ENCODE results near the gene CALR. TPM values are rescaled to one million over a fixed set of nuclear protein-coding genes. Genes with fewer than 3 reads are reported as not detected.
"Not testable (repeated sequence)": the region's sequence is repeated elsewhere in the genome, so short reads cannot be mapped to it uniquely, and the experiment has no call there.

Gene CALR
- total and polyA plus RNA-seq, 4 donors, result 415 to 1,551 (median 801) TPM

GRCh38 chr19:12948612-12949362 lies 10.4 kb downstream of the CALR start:
- Histone ChIP-seq H3K4me3 (no peak overlapping the region), H3K4me1 (ENCODE audit: control insufficient read depth in 5 of 5, insufficient read depth in 5 of 5, low read length in 5 of 5) (peaks cover 0 to 32% (median 10%) of the 10 kb centered on the region in 5 donors), H3K27me3 (ENCODE audit: control insufficient read depth in 3 of 3, insufficient read depth in 3 of 3, low read length in 2 of 3) (no peaks in the 10 kb centered on the region), H3K27ac (ENCODE audit: low read depth in 1 of 2, low read length in 1 of 2) (no peak overlapping the region), H3K9ac (ENCODE audit: insufficient read depth in 1 of 2, low read length in 2 of 2) (no peak overlapping the region), H3K36me3 (ENCODE audit: control insufficient read depth in 4 of 4, insufficient read depth in 4 of 4, low read length in 4 of 4) (peaks cover 22 to 49% (median 37%) of the 10 kb centered on the region in 4 donors), H3K9me3 (ENCODE audit: control insufficient read depth in 4 of 4, insufficient read depth in 3 of 4, low read length in 3 of 4) (no peaks in the 10 kb centered on the region)
- no peak for TF ChIP-seq CTCF (IDR thresholded peaks at IDR 0.05; ENCODE audit: control extremely low read depth, extremely low read depth)
- 95% methylated on average over 29 to 30 of the region's 30 CpGs for WGBS, 2 donors
- DNase-seq (no peak), ATAC-seq (ENCODE audit: insufficient read depth, low FRiP score) (no peak)

DNA sequence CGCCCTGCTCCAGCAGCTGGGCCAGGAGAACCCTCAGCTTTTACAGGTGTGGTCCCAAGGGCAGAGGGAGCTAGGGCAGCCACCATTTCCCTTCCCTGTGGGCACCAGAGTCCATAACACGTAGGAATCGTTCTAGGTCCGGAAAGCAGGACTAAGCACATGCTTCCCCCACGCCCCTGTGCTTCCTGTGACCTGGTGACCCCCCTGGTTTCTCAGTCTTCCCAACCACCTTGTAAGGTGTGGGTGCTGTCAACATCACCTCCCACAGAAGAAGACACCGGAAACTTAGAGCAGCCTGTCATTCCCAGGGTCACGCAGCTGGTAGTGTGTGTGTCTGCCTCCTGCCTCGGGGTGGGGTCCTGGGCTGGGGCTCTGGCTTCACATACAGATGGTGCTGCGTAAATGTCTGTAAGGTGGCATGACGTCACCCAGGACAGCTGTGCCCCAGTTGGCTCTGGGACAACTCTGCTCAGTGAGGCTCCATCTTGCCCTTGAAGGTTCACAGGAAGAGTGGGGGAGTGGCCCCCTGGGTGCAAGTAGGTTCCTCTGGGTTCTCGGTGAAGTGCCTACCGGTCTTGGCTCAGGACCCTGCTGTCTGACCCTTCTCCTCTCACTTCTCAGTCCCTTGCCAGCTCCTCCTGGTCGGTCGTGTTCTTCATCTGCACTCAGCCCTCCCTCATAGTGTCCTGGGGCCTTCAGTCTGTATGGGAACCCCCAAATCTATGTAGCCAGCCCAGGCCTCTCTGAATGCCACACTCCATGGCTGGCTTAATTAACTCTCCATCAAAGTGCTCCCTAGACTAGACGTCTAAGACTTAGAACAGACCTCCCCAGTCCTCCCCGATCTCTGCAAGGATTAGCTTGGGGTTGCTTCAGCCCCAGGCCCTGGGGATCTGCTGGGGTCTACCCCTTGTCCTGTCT lies 11.2 kb downstream of the CALR start:
- no peak for TF ChIP-seq CTCF (IDR thresholded peaks at IDR 0.05; ENCODE audit: control extremely low read depth, extremely low read depth)
- H3K36me3 ChIP-seq (ENCODE audit: control insufficient read depth in 4 of 4, insufficient read depth in 4 of 4, low read length in 4 of 4), result peaks cover 14 to 51% (median 33%) of the 10 kb centered on the region in 4 donors
- peaks cover 0 to 40% (median 12%) of the 10 kb centered on the region in 5 donors for H3K4me1 ChIP-seq (ENCODE audit: control insufficient read depth in 5 of 5, insufficient read depth in 5 of 5, low read length in 5 of 5)
- H3K9ac ChIP-seq (ENCODE audit: insufficient read depth in 1 of 2, low read length in 2 of 2), result no peak overlapping the region
- H3K4me3 ChIP-seq, result no peak overlapping the region
- peak overlapping the region in 1 of 2 donors; percentile 44 for H3K27ac ChIP-seq (ENCODE audit: low read depth in 1 of 2, low read length in 1 of 2)
- ATAC-seq (ENCODE audit: insufficient read depth, low FRiP score) (no peak), DNase-seq (no peak)
- no peaks in the 10 kb centered on the region for H3K27me3 ChIP-seq (ENCODE audit: control insufficient read depth in 3 of 3, insufficient read depth in 3 of 3, low read length in 2 of 3)
- WGBS, 2 donors, result 81 to 87% methylated on average over 16 of the region's 16 CpGs
- no peaks in the 10 kb centered on the region for H3K9me3 ChIP-seq (ENCODE audit: control insufficient read depth in 4 of 4, insufficient read depth in 3 of 4, low read length in 3 of 4)

GRCh38 chr19:12952050-12952449 lies 13.6 kb downstream of the CALR start:
- H3K36me3 ChIP-seq (ENCODE audit: control insufficient read depth in 4 of 4, insufficient read depth in 4 of 4, low read length in 4 of 4), result peaks cover 13 to 50% (median 34%) of the 10 kb centered on the region in 4 donors
- peak overlapping the region in 1 of 2 donors; percentile 40 for H3K27ac ChIP-seq (ENCODE audit: low read depth in 1 of 2, low read length in 1 of 2)
- ATAC-seq (ENCODE audit: insufficient read depth, low FRiP score); H3K4me3 ChIP-seq; H3K9ac ChIP-seq (ENCODE audit: insufficient read depth in 1 of 2, low read length in 2 of 2); DNase-seq; H3K27me3 ChIP-seq (ENCODE audit: control insufficient read depth in 3 of 3, insufficient read depth in 3 of 3, low read length in 2 of 3); H3K9me3 ChIP-seq (ENCODE audit: control insufficient read depth in 4 of 4, insufficient read depth in 3 of 4, low read length in 3 of 4): not testable (repeated sequence)
- 89 to 94% methylated on average over 6 of the region's 6 CpGs for WGBS, 2 donors
- peaks cover 0 to 45% (median 12%) of the 10 kb centered on the region in 5 donors for H3K4me1 ChIP-seq (ENCODE audit: control insufficient read depth in 5 of 5, insufficient read depth in 5 of 5, low read length in 5 of 5)

All from lung (tissue), 12 donors.